Spleen (tissue), 11 donors: ENCODE measurements around the gene TAAR5. TPM values are rescaled to one million over a fixed set of nuclear protein-coding genes. Genes with fewer than 3 reads are reported as not detected.

Source experiments
- DNase-seq: peaks from one replicate; pipeline ENCODE4 v3.0.0-alpha.2; 2020
- H3K27ac ChIP-seq, 8 donors: fragments of 200-600 bp; sonication (generic) in 7 of 8; 1 replicate in 4 of 8; 2 replicates in 4 of 8; pipeline versions ENCODE4 v1.5.0 to v1.8.0; 2016 to 2021; ENCODE audit warnings: inconsistent platforms in 4 of 8, mild to moderate bottlenecking in 4 of 8, moderate library complexity in 1 of 8
- H3K27me3 ChIP-seq, 7 donors: fragments of 200-600 bp; sonication (generic) in 6 of 7; replicated peaks in 1 of 7; 1 replicate in 4 of 7; 2 replicates in 3 of 7; pipeline versions ENCODE4 v1.5.0 to v1.8.0; 2016 to 2021; ENCODE audit warnings: inconsistent platforms in 3 of 7, mild to moderate bottlenecking in 1 of 7
- H3K36me3 ChIP-seq, 6 donors: fragments of 200-600 bp; sonication (generic) in 5 of 6; 1 replicate in 4 of 6; 2 replicates in 2 of 6; pipeline versions ENCODE4 v1.5.0 to v1.8.0; 2016 to 2021; ENCODE audit warnings: inconsistent platforms in 2 of 6
- H3K4me1 ChIP-seq, 6 donors: fragments of 200-600 bp; sonication (generic) in 5 of 6; 1 replicate in 3 of 6; 2 replicates in 3 of 6; pipeline versions ENCODE4 v1.5.0 to v1.8.0; 2016 to 2021; ENCODE audit warnings: inconsistent platforms in 3 of 6
- H3K4me3 ChIP-seq, 8 donors: fragments of 200-600 bp; sonication (generic) in 7 of 8; 1 replicate in 4 of 8; 2 replicates in 4 of 8; pipeline versions ENCODE4 v1.5.0 to v1.8.0; 2016 to 2021; ENCODE audit warnings: inconsistent platforms in 4 of 8, mild to moderate bottlenecking in 4 of 8, moderate library complexity in 2 of 8
- H3K9me3 ChIP-seq, 8 donors: fragments of 200-600 bp; sonication (generic) in 7 of 8; 1 replicate in 4 of 8; 2 replicates in 4 of 8; pipeline versions ENCODE4 v1.5.0 to v1.8.0; 2016 to 2021; ENCODE audit warnings: inconsistent platforms in 4 of 8
- POLR2A ChIP-seq, 3 donors: fragments of 450-650 bp; IDR thresholded peaks; one replicate each; pipeline ENCODE4 v1.5.1; 2017; ENCODE audit warnings: antibody characterized with exemption in 3 of 3, mild to moderate bottlenecking in 1 of 3
- POLR2AphosphoS5 ChIP-seq, 3 donors: sonication (generic); formaldehyde crosslinking; IDR thresholded peaks; one replicate each; pipeline ENCODE4 v1.5.1; 2017; ENCODE audit warnings: antibody characterized with exemption in 3 of 3
- WGBS, 5 donors: extraction: QIAGEN DNeasy Blood & Tissue Kit in 3 of 5; methylation state at CpG; one replicate each; pipeline versions ENCODE4 v1.1.5 to v1.1.7; 2013 to 2018; 5-methylcytosine and 5-hydroxymethylcytosine counted together
- intact Hi-C: fragments of 100-400 bp; cut with DNase I; formaldehyde crosslinking; loops from one replicate; pipeline ENCODE4 v1.15.0; 2023; ENCODE audit warnings: low total_unique reads
- polyA plus RNA-seq, 3 donors: library from polyadenylated mRNA; stranded (reverse); fragments of 200-250 nt; gene quantifications; one replicate each; pipeline ENCODE4 v1.2.1, GENCODE V29; 2013
- total RNA-seq, 7 donors: library from RNA; depleted of rRNA in 3 of 7; stranded (reverse); fragments of >200 nt in 3 of 7; fragmentation: NEBNext Ultra II Directional in 4 of 7; extraction: Animal tissue kit (Norgen Biotek cat#: 25700) in 4 of 7; gene quantifications; one replicate each; pipeline versions ENCODE4 v1.1.0 to v1.2.1, GENCODE V29; 2016 to 2021
- TF ChIP-seq, protein P1 (sequence below), 11 experiments: fragments of 200-600 bp in 7 of 11; fragments of 450-650 bp in 4 of 11; sonication (generic) in 4 of 11; IDR thresholded peaks in 8 of 11; conservative IDR thresholded peaks in 3 of 11; 1 replicate in 7 of 11; 2 replicates in 4 of 11; pipeline versions ENCODE4 v1.4.0 to v1.8.0; 2016 to 2021; ENCODE audit warnings: antibody characterized with exemption in 11 of 11, inconsistent platforms in 4 of 11, mild to moderate bottlenecking in 1 of 11
- donor health status: healthy with polysubstance abuse.
- donor health status: DM: no; HTN: no; CAD: no; lungs with moderate emphysema.
- donor health status: DM: no; HTN: no; CAD: no.
- donor health status: Bipolar disorder and iron deficiency.
- donor health status: healthy.
- donor health status: DM: no; HTN: no; CAD: no.
- donor health status: DM: yes; HTN: yes; CAD: no.

The TAAR5 gene
- total and polyA plus RNA-seq, 10 donors: 0.10 TPM; not detected in 9

DNA sequence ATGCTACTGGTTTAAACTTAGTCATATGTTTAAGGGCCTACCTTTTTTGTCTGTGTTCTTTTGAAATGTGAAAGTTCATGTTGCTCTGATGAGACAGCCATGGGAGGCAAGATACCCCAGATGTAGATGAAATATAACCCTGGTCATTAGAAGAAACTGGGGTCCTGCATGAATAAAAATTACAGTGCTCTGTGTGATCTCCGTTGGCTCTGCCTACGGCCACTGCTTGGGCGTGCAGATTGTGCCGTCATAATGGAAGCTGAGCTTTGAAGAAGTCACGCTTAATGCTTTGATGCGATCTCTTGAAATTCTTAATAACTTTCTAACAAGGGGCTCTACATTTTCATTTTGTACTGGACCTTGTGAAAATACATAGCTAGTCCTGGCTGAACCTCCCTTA lies 34.6 kb upstream of the TAAR5 start, which contains the start of gene TAAR2:
TSS of gene TAAR2 (minus strand) at position 101 of the 400 bp plus-strand sequence. CDS start at position 101, 0 bp downstream.
- H3K4me1 ChIP-seq: no peaks in the 10 kb centered on the region
- H3K27ac ChIP-seq: no peak within 1 kb of the TSS
- H3K36me3 ChIP-seq: no peaks in the 10 kb centered on the region
- H3K9me3 ChIP-seq: peaks cover 0 to 15% (median 0%) of the 10 kb centered on the region in 8 donors
- WGBS, 5 donors: 85 to 97% (median 94%) methylated on average over 6 of the region's 6 CpGs
- TF ChIP-seq POLR2AphosphoS5 (IDR thresholded peaks at IDR 0.05) (no peak), POLR2A (IDR thresholded peaks at IDR 0.05) (no peak)
- TF ChIP-seq, protein P1, sequence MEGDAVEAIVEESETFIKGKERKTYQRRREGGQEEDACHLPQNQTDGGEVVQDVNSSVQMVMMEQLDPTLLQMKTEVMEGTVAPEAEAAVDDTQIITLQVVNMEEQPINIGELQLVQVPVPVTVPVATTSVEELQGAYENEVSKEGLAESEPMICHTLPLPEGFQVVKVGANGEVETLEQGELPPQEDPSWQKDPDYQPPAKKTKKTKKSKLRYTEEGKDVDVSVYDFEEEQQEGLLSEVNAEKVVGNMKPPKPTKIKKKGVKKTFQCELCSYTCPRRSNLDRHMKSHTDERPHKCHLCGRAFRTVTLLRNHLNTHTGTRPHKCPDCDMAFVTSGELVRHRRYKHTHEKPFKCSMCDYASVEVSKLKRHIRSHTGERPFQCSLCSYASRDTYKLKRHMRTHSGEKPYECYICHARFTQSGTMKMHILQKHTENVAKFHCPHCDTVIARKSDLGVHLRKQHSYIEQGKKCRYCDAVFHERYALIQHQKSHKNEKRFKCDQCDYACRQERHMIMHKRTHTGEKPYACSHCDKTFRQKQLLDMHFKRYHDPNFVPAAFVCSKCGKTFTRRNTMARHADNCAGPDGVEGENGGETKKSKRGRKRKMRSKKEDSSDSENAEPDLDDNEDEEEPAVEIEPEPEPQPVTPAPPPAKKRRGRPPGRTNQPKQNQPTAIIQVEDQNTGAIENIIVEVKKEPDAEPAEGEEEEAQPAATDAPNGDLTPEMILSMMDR (IDR thresholded peaks at IDR 0.05 in 8 of 11, conservative IDR thresholded peaks at IDR 0.05 in 3 of 11): no peak
- no peak for DNase-seq
- no peak within 1 kb of the TSS for H3K4me3 ChIP-seq
- intact Hi-C loops: no loop called here
- peaks cover 0 to 16% (median 0%) of the 10 kb centered on the region in 7 donors for H3K27me3 ChIP-seq

DNA sequence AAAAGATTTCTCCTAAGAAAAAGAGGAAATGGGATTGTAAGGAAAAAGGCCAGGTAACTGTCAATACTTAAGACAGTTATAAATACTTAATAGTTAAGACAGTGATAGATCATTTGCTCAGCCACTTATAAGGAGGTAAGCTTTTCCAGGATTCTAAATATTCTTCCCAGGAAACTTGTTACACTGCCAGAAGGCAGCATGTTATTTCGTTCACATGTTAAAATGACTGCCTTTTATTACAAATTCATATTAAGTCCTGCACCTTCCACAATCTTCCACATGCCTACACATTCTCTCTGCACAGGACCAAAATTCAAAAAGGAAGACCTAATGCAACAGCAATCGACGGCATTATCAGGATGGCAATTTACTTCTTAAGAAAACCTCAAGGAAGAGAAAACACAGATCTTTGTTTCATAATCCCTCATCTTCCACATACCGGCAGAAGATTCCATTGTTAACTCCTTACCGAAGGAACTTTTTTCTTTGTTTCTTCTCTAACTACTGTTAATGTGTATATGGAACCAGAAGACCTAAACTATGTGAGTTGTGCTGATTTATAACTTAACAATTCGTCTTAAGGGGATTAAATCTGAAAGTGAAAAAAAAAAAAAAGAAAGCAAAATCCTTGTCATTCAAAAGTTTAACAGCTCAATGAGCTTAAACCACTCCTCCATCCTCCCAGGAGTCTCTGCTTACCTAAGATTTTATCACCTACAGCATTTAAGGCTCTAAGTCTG lies 33.7 kb upstream of the TAAR5 start:
- H3K36me3 ChIP-seq: no peaks in the 10 kb centered on the region
- no peak overlapping the region for H3K27ac ChIP-seq
- H3K9me3 ChIP-seq: peaks cover 0 to 15% (median 0%) of the 10 kb centered on the region in 8 donors
- H3K4me1 ChIP-seq: no peaks in the 10 kb centered on the region
- no peak overlapping the region for H3K4me3 ChIP-seq
- intact Hi-C loops: no loop called here
- DNase-seq: no peak
- peaks cover 0 to 16% (median 0%) of the 10 kb centered on the region in 7 donors for H3K27me3 ChIP-seq
- WGBS, 5 donors: 65 to 85% (median 73%) methylated on average over 6 of the region's 6 CpGs
- TF ChIP-seq POLR2AphosphoS5 (IDR thresholded peaks at IDR 0.05) (no peak), POLR2A (IDR thresholded peaks at IDR 0.05) (no peak)
- TF ChIP-seq, protein P1 (IDR thresholded peaks at IDR 0.05 in 8 of 11, conservative IDR thresholded peaks at IDR 0.05 in 3 of 11): no peak

DNA sequence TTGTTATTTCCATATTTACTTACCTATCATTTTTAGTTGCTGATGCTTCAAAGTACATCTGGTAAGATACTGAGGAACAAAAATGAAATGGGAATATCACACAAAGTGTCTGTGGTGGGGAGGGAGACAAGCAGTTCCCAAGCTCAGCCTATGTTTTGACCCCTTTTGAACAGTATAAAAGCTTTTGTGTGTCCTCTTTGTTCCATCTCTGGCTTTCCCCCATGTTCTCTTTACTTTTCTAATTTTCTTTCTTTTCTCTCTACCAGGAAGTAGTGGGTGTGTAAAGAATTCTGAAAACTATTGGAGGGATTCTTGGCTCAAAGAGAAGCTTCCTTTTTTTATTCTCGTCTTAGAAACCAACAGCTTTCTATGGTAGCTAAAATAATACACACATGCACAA lies 27.1 kb upstream of the TAAR5 start:
- Histone ChIP-seq H3K4me3 (no peak overlapping the region), H3K27me3 (no peaks in the 10 kb centered on the region), H3K4me1 (peaks cover 0 to 14% (median 0%) of the 10 kb centered on the region in 6 donors), H3K36me3 (no peaks in the 10 kb centered on the region), H3K27ac (no peak overlapping the region), H3K9me3 (no peaks in the 10 kb centered on the region)
- 24 to 38% (median 31%) methylated on average over 1 of the region's 1 CpG for WGBS, 5 donors
- no peak for TF ChIP-seq POLR2AphosphoS5 (IDR thresholded peaks at IDR 0.05)
- TF ChIP-seq, protein P1 (IDR thresholded peaks at IDR 0.05 in 8 of 11, conservative IDR thresholded peaks at IDR 0.05 in 3 of 11): no peak
- no peak for TF ChIP-seq POLR2A (IDR thresholded peaks at IDR 0.05)
- intact Hi-C loops: no loop called here
- no peak for DNase-seq

DNA sequence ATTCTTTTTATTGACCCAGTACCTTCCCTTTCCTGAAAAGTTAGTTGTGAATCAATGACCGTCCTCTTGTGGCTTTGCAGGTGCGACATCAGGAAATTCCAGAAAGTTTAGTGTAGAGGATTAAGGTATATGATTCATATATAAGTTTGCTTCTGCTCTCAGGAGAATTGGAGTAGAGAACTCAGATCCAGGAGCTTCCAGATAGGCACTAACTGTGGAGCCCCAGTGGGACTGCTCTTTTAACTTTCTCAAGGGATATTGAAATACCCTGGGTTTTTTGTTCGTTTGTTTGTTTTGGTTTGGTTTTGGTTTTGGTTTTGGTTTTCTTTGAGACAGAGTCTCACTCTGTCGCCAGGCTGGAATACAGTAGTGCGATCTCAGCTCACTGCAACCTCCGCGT lies 25.0 kb upstream of the TAAR5 start:
- peak overlapping the region in 2 of 8 donors; percentile 22 to 27 for H3K27ac ChIP-seq
- intact Hi-C loops: no loop called here
- no peaks in the 10 kb centered on the region for H3K36me3 ChIP-seq
- DNase-seq: no peak
- H3K27me3 ChIP-seq: no peaks in the 10 kb centered on the region
- 45 to 73% (median 71%) methylated on average over 5 to 7 of the region's 7 CpGs for WGBS, 5 donors
- TF ChIP-seq POLR2AphosphoS5 (IDR thresholded peaks at IDR 0.05) (no peak), POLR2A (IDR thresholded peaks at IDR 0.05) (no peak)
- TF ChIP-seq, protein P1 (IDR thresholded peaks at IDR 0.05 in 8 of 11, conservative IDR thresholded peaks at IDR 0.05 in 3 of 11): no peak
- H3K4me1 ChIP-seq: peaks cover 0 to 14% (median 0%) of the 10 kb centered on the region in 6 donors
- peak overlapping the region in 5 of 8 donors; percentile 3 to 54 (median 13) for H3K4me3 ChIP-seq
- H3K9me3 ChIP-seq: no peaks in the 10 kb centered on the region
